Neural progenitor cell (in vitro differentiated cells): ENCODE measurements around the gene GABRB2.

Source experiments
- EZH2 ChIP-seq: fragments of 200-600 bp; sonication (generic); IDR thresholded peaks from 2 replicates; pipeline ENCODE4 v1.6.1; 2017; ENCODE audit warnings: antibody characterized with exemption, mild to moderate bottlenecking, moderate library complexity
- EZH2phosphoT487 ChIP-seq: fragments of 200-600 bp; sonication (generic); IDR thresholded peaks from 2 replicates; pipeline ENCODE4 v1.6.1; 2017; ENCODE audit warnings: antibody characterized with exemption
- TF ChIP-seq, protein P1 (sequence below): fragments of 200-600 bp; sonication (generic); IDR thresholded peaks from 2 replicates; pipeline ENCODE4 v1.5.1; 2017; ENCODE audit warnings: antibody characterized with exemption, mild to moderate bottlenecking

GRCh38 chr5:161340012-161340411 is 206.5 kb downstream of the GABRB2 start:
- TF ChIP-seq, protein P1, sequence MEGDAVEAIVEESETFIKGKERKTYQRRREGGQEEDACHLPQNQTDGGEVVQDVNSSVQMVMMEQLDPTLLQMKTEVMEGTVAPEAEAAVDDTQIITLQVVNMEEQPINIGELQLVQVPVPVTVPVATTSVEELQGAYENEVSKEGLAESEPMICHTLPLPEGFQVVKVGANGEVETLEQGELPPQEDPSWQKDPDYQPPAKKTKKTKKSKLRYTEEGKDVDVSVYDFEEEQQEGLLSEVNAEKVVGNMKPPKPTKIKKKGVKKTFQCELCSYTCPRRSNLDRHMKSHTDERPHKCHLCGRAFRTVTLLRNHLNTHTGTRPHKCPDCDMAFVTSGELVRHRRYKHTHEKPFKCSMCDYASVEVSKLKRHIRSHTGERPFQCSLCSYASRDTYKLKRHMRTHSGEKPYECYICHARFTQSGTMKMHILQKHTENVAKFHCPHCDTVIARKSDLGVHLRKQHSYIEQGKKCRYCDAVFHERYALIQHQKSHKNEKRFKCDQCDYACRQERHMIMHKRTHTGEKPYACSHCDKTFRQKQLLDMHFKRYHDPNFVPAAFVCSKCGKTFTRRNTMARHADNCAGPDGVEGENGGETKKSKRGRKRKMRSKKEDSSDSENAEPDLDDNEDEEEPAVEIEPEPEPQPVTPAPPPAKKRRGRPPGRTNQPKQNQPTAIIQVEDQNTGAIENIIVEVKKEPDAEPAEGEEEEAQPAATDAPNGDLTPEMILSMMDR: no peak
- TF ChIP-seq EZH2phosphoT487: no peak
- no peak for TF ChIP-seq EZH2
